ENCODE measurements around the gene ITIH5.
"Not testable (repeated sequence)": the region's sequence is repeated elsewhere in the genome, so short reads cannot be mapped to it uniquely, and the experiment has no call there.

ITIH5 gene

GRCh38 chr10:7687228-7687907 is 20.6 kb upstream of the ITIH5 start:
- peak; percentile 42 to 80 (median 64) for DNase-seq

- no peak for DNase-seq
Observed at GRCh38 chr10:7686351-7687171, 19.8 kb upstream of the ITIH5 start.

- not testable (repeated sequence) for DNase-seq
Observed at GRCh38 chr10:7680078-7680477, 13.3 kb upstream of the ITIH5 start.

- no peak for DNase-seq
Observed at GRCh38 chr10:7679256-7679655, 12.5 kb upstream of the ITIH5 start.

- no peak for DNase-seq
Observed at GRCh38 chr10:7672341-7673134, 5.8 kb upstream of the ITIH5 start.

- DNase-seq = no peak
Observed at GRCh38 chr10:7670157-7670556, 3.4 kb upstream of the ITIH5 start.

- no peak for DNase-seq
Observed at GRCh38 chr10:7667262-7668141, 736 bp upstream of the ITIH5 start.

GRCh38 chr10:7665767-7666166 is 999 bp downstream of the ITIH5 start:
- no peak for DNase-seq

GRCh38 chr10:7664707-7665106 is 2.1 kb downstream of the ITIH5 start:
- no peak for DNase-seq

GRCh38 chr10:7662522-7662921 is 4.2 kb downstream of the ITIH5 start:
- DNase-seq = no peak

- no peak for DNase-seq
Observed at GRCh38 chr10:7659560-7659959, 7.2 kb downstream of the ITIH5 start.

- no peak for DNase-seq
Observed at GRCh38 chr10:7657552-7657951, 9.2 kb downstream of the ITIH5 start.

GRCh38 chr10:7657079-7657478 is 9.7 kb downstream of the ITIH5 start:
- not testable (repeated sequence) for DNase-seq

GRCh38 chr10:7651853-7652470 is 14.8 kb downstream of the ITIH5 start:
- no peak for DNase-seq

GRCh38 chr10:7649673-7650300 is 17.0 kb downstream of the ITIH5 start:
- DNase-seq = no peak

GRCh38 chr10:7647062-7647664 is 19.6 kb downstream of the ITIH5 start:
- DNase-seq = no peak

GRCh38 chr10:7642491-7643011 is 24.2 kb downstream of the ITIH5 start:
- DNase-seq = no peak

- no peak for DNase-seq
Observed at GRCh38 chr10:7635408-7636125, 31.2 kb downstream of the ITIH5 start.

- no peak for DNase-seq
Observed at GRCh38 chr10:7634142-7634894, 32.4 kb downstream of the ITIH5 start.
